ENCODE measurements around the gene RMDN3.
A peak's percentile ranks its signal among the peaks of the same experiment; 100 is the strongest.

Gene RMDN3

DNA sequence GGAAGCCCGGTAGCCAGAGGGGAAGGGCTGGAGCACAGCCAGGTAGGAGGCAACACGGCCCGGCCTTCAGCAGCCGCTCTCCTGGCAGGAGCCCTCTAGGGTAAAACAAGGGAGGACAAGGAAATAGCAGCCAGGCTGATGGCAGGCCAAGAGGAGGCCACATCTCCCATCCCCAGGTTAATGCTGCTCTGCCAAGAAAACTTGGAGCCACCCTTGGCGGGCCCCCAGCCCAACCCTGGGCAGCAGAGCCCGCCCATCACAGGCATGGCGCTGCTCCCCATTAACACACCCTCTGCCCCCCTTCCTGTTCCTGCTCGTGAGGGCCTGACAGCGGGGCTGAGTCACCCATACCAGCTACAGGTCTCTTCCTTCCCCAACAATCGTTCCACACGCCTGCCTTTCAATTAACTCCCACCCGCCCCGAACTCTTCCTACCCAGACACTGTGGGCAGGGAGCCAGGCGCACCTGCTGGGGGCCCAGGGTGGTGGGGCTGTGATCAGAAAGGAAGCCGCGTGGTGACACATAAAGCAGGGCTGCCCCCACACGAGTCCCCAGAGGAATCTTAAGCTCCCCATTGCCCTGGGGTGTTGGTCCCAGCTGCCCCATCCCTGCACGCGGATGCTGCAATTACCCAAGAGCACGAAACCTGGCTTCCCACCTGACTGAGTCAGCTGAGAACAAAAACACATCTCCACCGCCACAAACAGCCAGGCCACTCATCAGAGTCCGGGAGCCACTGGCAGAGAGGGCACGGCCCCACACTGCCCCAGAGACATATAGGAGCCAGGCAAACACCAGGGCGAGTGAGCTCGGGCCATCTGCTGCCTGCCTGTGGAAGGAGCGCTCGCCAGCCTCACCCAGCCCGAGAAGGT is 14.5 kb upstream of the RMDN3 start, which contains the start of gene C15orf62:
Gene C15orf62, plus strand, starts transcription at position 707 of the 873 bp plus-strand sequence. CDS start 516 bp downstream, outside the sequence.
- no peak within 1 kb of the TSS for H2AFZ ChIP-seq (ENCODE audit: low read depth, low read length)
- H3K27me3 ChIP-seq (ENCODE audit: insufficient read depth, low read length), result no peaks in the 10 kb centered on the region
- H3K4me3 ChIP-seq (ENCODE audit: low read length), result no peak within 1 kb of the TSS
- H3K4me1 ChIP-seq (ENCODE audit: insufficient read depth, low read length), result no peaks in the 10 kb centered on the region
- H3K9me3 ChIP-seq (ENCODE audit: low read length), result no peaks in the 10 kb centered on the region
- H3K36me3 ChIP-seq (ENCODE audit: insufficient read depth, low read length), result peaks cover 6% of the 10 kb centered on the region

- H3K27me3 ChIP-seq (ENCODE audit: insufficient read depth, low read length), result no peaks in the 10 kb centered on the region
- H2AFZ ChIP-seq (ENCODE audit: low read depth, low read length), result no peak overlapping the region
- peaks cover 2% of the 10 kb centered on the region for H3K36me3 ChIP-seq (ENCODE audit: insufficient read depth, low read length)
- no peak overlapping the region for H3K4me3 ChIP-seq (ENCODE audit: low read length)
- H3K4me1 ChIP-seq (ENCODE audit: insufficient read depth, low read length), result no peaks in the 10 kb centered on the region
- H3K9me3 ChIP-seq (ENCODE audit: low read length), result no peaks in the 10 kb centered on the region
Measured at GRCh38 chr15:40768521-40769273, 13.6 kb upstream of the RMDN3 start.

DNA sequence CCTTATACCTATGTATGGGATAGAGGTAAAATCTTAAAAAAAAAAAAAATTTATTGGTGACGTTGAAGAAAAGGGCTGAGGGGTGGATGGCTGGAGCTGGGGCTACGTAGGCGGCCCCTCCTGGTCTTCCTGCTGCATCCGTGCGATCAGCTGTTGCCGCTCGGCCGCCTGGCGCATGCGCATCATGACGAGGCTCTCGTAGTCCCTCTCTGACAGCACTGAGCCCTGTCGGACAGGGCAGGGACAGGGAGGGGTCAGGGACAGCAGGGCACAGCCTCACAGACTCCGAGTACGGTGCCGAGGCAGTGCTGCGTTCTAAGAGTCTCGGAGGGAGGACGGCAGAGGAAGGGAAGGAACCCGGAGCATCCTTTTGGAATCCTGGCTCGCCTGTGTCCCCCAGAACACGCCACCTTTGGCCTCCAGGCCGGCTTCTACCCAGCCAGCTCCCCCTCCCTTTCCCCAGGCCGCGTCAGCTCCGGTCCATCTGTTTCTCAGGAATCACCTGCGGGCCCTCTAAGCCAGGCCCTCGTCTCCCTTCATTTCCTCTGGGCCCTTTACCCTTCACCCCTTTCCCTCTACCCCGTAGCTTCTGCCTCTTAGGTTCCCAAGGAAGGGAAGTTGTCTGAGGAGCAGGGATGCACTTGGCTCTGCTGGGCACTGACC is 12.9 kb upstream of the RMDN3 start:
- H3K9me3 ChIP-seq (ENCODE audit: low read length), result no peaks in the 10 kb centered on the region
- H3K4me1 ChIP-seq (ENCODE audit: insufficient read depth, low read length), result no peaks in the 10 kb centered on the region
- H3K4me3 ChIP-seq (ENCODE audit: low read length), result no peak overlapping the region
- H2AFZ ChIP-seq (ENCODE audit: low read depth, low read length), result no peak overlapping the region
- no peaks in the 10 kb centered on the region for H3K36me3 ChIP-seq (ENCODE audit: insufficient read depth, low read length)
- H3K27me3 ChIP-seq (ENCODE audit: insufficient read depth, low read length), result no peaks in the 10 kb centered on the region

DNA sequence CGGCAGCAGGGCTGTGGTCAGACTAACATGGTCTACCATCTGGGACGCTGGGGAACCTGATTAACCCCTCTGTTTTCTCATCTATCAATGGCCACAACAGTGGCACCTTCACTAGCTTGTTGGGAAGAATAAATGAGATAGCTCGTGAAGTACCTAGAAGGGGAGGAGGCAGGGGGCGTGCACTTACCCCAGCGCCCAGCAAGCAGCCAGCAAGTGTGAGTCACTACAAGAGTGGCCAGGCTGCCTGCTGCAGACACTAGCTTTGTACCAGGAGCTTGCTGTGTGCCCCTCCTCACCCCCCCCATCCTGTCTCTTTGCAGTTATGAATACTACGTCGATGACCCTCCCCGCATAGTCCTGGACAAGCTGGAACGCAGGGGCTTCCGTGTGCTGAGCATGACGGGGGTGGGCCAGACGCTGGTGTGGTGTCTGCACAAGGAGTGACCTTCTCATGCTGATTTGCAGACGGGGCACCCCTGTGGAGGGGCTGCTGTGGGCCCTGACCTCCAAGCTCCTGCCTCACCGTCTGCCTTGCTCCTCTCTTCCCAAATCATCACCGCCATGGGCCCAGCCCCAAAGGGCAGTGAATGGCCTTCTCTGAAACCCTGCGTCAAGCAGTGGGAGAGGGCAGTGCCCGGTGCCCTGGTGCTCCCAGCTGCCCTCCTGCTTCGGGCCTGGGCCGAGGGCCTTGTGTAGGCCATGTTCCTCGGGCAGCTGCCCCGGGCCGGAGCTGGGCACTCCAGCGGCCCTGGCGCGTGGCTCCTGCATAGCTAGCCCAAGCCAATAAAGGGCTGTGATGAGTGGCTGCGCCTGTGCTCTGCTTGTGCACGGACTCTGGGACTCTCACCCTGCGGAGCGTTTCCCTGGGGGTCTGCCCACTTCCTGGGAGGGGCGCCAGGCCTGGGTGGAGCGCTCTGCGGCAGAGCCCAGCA is 12.1 kb upstream of the RMDN3 start:
- no peak overlapping the region for H2AFZ ChIP-seq (ENCODE audit: low read depth, low read length)
- no peak overlapping the region for H3K4me3 ChIP-seq (ENCODE audit: low read length)
- H3K9me3 ChIP-seq (ENCODE audit: low read length), result no peaks in the 10 kb centered on the region
- H3K36me3 ChIP-seq (ENCODE audit: insufficient read depth, low read length), result no peaks in the 10 kb centered on the region
- no peaks in the 10 kb centered on the region for H3K27me3 ChIP-seq (ENCODE audit: insufficient read depth, low read length)
- no peaks in the 10 kb centered on the region for H3K4me1 ChIP-seq (ENCODE audit: insufficient read depth, low read length)

DNA sequence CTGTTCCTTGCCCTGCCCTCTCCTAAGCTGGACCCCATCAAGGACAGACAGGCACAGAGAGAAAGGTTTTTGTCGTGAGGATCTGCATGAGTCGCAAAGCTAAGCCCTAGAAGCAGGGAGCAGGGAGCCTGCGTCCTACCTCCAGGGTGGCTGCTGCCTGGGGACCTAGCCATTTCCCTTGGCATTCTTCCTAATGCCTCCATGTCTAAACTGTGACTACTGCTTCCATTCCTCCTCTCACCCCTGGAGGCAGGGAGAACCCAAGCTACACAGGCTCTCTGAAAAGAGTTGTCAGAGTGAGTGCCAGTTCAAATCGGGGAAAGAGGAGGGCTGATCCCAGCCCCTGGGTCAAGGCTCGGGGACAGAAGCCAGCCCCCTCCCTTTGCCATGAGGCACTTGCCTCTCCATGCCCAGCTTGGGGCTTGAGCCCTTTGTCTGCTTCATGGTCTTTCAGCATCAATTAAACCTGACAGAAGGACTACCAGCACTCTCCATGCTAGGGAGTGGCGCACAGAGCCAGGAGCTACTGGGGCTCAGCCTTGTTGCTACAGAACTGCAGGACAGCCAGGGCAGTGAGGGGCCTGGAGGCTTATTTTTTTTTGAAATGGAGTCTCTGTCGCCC is 11.3 kb upstream of the RMDN3 start:
- no peaks in the 10 kb centered on the region for H3K36me3 ChIP-seq (ENCODE audit: insufficient read depth, low read length)
- no peak overlapping the region for H2AFZ ChIP-seq (ENCODE audit: low read depth, low read length)
- H3K27me3 ChIP-seq (ENCODE audit: insufficient read depth, low read length), result no peaks in the 10 kb centered on the region
- H3K4me1 ChIP-seq (ENCODE audit: insufficient read depth, low read length), result no peaks in the 10 kb centered on the region
- H3K9me3 ChIP-seq (ENCODE audit: low read length), result no peaks in the 10 kb centered on the region
- no peak overlapping the region for H3K4me3 ChIP-seq (ENCODE audit: low read length)

- Histone ChIP-seq H3K36me3 (ENCODE audit: insufficient read depth, low read length) (no peaks in the 10 kb centered on the region), H3K4me3 (ENCODE audit: low read length) (no peak overlapping the region)
Measured at GRCh38 chr15:40764629-40765103, 9.6 kb upstream of the RMDN3 start.

DNA sequence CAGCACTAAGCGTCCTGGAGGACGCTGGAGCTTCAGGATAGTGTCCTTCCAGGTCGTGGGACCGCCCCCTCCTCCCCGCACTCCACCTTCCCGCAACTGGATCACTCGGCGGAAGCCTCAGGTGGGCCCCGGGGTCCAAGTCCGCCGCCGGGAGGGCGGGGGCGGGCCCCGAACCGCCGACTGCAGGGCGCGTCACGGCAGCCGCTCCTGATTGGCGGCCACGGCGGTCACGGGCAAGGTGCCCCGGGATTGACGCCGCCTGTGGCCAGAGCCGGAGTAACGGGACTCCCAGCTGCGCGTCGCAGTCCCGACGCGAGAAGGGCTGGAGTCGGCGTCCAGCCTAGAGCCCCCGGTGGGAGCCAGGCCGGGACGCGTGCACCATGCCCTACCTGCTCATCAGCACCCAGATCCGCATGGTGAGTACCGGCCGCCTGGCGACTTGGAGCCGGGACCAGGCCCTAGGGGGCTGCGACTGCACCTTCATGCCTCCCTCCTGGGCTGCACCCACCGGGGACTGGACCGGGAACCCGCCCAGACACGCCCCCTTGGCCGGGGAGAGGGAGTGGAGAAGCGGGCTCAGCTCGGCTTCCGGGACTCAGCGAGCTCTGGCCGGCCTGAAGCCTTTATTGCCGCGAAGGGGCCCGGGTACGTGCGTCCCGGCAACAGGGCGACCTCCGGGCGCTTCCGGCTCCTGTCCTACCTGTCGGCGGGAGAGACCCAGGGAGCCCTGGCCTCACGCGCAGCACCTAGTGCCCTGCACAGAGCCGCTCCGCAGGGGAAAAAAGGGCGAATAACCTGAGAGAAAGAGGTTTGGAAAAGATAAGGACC is 9.0 kb upstream of the RMDN3 start, which contains the start of gene GCHFR:
Gene GCHFR, plus strand, starts transcription at position 268 of the 828 bp plus-strand sequence. Its CDS starts 113 bp downstream, at position 381.
- Histone ChIP-seq H3K4me1 (ENCODE audit: insufficient read depth, low read length) (no peaks in the 10 kb centered on the region), H3K27me3 (ENCODE audit: insufficient read depth, low read length) (no peaks in the 10 kb centered on the region), H3K36me3 (ENCODE audit: insufficient read depth, low read length) (no peaks in the 10 kb centered on the region), H3K4me3 (ENCODE audit: low read length) (peak within 1 kb of the TSS; percentile 35), H3K9me3 (ENCODE audit: low read length) (no peaks in the 10 kb centered on the region), H2AFZ (ENCODE audit: low read depth, low read length) (no peak within 1 kb of the TSS)

More at GRCh38 chr15:40764629-40765103, 9.6 kb upstream of the RMDN3 start:
- Histone ChIP-seq H3K4me1 (ENCODE audit: insufficient read depth, low read length) (no peaks in the 10 kb centered on the region), H3K9me3 (ENCODE audit: low read length) (no peaks in the 10 kb centered on the region), H3K27me3 (ENCODE audit: insufficient read depth, low read length) (no peaks in the 10 kb centered on the region), H2AFZ (ENCODE audit: low read depth, low read length) (no peak overlapping the region)

DNA sequence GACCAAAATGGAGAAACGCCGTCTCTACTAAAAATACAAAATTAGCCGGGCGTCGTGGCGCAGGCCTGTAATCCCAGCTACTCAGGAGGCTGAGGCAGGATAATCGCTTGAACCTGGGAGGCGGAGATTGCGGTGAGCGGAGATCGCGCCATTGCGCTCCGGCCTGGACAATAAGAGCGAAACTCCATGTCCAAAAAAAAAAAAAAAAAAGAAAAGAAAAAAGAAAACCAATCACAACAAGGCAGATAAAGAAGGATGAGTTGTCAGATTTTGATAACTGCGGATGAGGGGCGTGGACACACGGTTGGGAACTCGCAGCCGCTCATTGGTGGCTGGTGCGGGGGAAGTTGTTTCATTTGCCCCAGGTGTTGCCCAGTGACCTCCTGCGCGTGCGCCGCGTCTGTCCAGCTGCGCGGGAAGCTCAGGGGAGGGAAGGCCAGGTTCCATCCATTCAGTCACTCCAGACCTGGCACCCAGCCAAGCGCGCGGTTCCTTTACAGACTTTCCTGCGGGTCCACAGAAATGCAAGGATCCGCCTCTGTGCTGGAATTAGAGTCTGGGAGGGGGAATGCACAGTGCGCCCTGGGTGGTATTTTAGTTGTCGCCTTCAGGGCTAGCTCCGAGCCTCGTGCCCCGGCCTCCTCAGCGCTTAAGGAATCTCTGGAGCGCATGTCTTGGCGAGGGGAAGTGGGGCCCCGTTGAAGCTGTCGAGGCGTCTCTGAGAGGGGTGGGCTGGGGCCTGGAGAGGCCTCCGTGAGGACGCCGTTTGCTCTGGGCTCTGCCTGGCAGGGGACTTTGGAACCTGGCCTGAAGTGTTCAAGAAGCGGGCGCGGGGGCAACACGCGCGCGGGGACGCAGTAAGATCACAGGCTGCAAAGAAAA is 8.1 kb upstream of the RMDN3 start:
- no peak overlapping the region for H2AFZ ChIP-seq (ENCODE audit: low read depth, low read length)
- no peaks in the 10 kb centered on the region for H3K4me1 ChIP-seq (ENCODE audit: insufficient read depth, low read length)
- no peaks in the 10 kb centered on the region for H3K9me3 ChIP-seq (ENCODE audit: low read length)
- H3K27me3 ChIP-seq (ENCODE audit: insufficient read depth, low read length), result no peaks in the 10 kb centered on the region
- H3K36me3 ChIP-seq (ENCODE audit: insufficient read depth, low read length), result no peaks in the 10 kb centered on the region
- H3K4me3 ChIP-seq (ENCODE audit: low read length), result peak overlapping the region; percentile 35

DNA sequence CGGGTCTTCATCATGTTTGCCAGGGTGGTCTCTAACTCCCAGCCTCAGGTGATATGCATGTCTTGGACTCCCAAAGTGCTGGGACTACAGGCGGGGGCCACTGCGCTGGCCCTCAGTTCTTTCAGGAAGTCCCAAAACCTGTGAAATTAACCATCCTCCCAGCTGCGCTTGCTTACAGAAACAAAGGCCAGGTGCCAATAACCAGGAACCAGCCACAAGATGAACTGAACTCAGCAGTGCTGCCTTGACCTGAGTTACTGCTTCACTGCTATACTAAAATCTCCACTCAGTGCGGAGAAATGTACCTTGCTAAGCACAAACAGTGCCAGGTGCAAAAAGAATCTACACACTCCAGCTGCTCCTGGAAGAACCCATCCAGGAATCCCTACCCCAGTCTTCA is 4.9 kb upstream of the RMDN3 start:
- Histone ChIP-seq H3K27me3 (ENCODE audit: insufficient read depth, low read length) (no peaks in the 10 kb centered on the region), H2AFZ (ENCODE audit: low read depth, low read length) (no peak overlapping the region), H3K4me3 (ENCODE audit: low read length) (no peak overlapping the region), H3K36me3 (ENCODE audit: insufficient read depth, low read length) (no peaks in the 10 kb centered on the region), H3K4me1 (ENCODE audit: insufficient read depth, low read length) (peaks cover 6% of the 10 kb centered on the region), H3K9me3 (ENCODE audit: low read length) (no peaks in the 10 kb centered on the region)

- H3K9me3 ChIP-seq (ENCODE audit: low read length), result no peaks in the 10 kb centered on the region
- H3K4me3 ChIP-seq (ENCODE audit: low read length), result no peak overlapping the region
- no peaks in the 10 kb centered on the region for H3K27me3 ChIP-seq (ENCODE audit: insufficient read depth, low read length)
- peaks cover 16% of the 10 kb centered on the region for H3K4me1 ChIP-seq (ENCODE audit: insufficient read depth, low read length)
- H2AFZ ChIP-seq (ENCODE audit: low read depth, low read length), result no peak overlapping the region
- H3K36me3 ChIP-seq (ENCODE audit: insufficient read depth, low read length), result peaks cover 9% of the 10 kb centered on the region
Measured at GRCh38 chr15:40756938-40757337, 1.9 kb upstream of the RMDN3 start.
